Sciatic nerve (tissue), 2 donors: ENCODE data around the gene ADPGK. TPM values are rescaled to one million over a fixed set of nuclear protein-coding genes. Genes with fewer than 3 reads are reported as not detected.
"Not testable (repeated sequence)": the region's sequence is repeated elsewhere in the genome, so short reads cannot be mapped to it uniquely, and the experiment has no call there.

ENCODE experiments used
- ATAC-seq: fragments of 200-7000 bp; cut with Tn5 transposase; one replicate; pipeline ENCODE4 v1.9.1; 2020; ENCODE audit warnings: mild to moderate bottlenecking, moderate library complexity
- DNase-seq: peaks from one replicate; pipeline ENCODE4 v3.0.0-alpha.2; 2020; ENCODE audit warnings: low spot score
- intact Hi-C: fragments of 100-400 bp; cut with DNase I; formaldehyde crosslinking; loops from one replicate; pipeline ENCODE4 v1.14.2; 2022
- total RNA-seq: library from RNA; stranded (reverse); fragmentation: NEBNext Ultra II Directional; extraction: Animal tissue kit (Norgen Biotek cat#: 25700); gene quantifications from one replicate; pipeline ENCODE4 v1.2.1, GENCODE V29; 2021
- donor health status: DM: no; HTN: no; CAD: no.
- donor health status: DM: no; HTN: no; CAD: no.

ADPGK gene
- total RNA-seq, 1 donor from 2014 or later: 50.6 TPM

GRCh38 chr15:72722071-72722696 is 61.4 kb downstream of the ADPGK start:
- intact Hi-C loops: no loop called here
- DNase-seq (peak; percentile 73), ATAC-seq (no peak)

- ATAC-seq, intact Hi-C loops, DNase-seq: not testable (repeated sequence)
Observed at GRCh38 chr15:72708551-72709303, 74.8 kb downstream of the ADPGK start.

GRCh38 chr15:72706266-72706665 is 77.3 kb downstream of the ADPGK start:
- intact Hi-C loops: no loop called here
- DNase-seq (no peak), ATAC-seq (no peak)

Other genes with a start within 250 kb of the ADPGK start
- gene GOLGA6B, start 129.1 kb downstream of the ADPGK start, total RNA-seq: not detected
- gene HIGD2B, start 97.6 kb downstream of the ADPGK start, total RNA-seq: not detected
- gene BBS4, start 97.6 kb downstream of the ADPGK start, total RNA-seq: 28.9 TPM